Right hindlimb (tissue), 1 donor: ENCODE data around the gene KIAA2012.
"Not testable (repeated sequence)": the region's sequence is repeated elsewhere in the genome, so short reads cannot be mapped to it uniquely, and the experiment has no call there.

Experiments used
- DNase-seq: peaks from one replicate; pipeline ENCODE4 v3.0.0-alpha.2; 2018

The KIAA2012 gene

DNA sequence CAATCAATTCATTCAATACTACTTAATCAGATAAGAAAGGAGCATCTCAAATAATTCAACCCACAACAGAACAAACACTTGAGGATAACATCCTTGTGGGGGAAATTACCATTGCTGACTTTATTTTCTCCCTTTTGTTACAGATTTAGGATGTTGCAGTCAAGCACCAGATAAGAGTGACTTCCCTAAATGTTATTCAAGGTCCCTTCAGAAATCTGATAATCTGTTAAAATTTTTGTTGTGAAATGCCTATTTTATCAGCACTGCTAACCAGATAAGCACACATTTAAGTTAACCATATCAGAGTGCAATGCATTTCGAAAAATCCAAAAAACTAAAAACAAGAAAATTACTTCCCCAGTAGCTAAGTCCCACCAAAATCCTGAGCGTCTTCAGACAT, 131.8 kb downstream of the KIAA2012 start:
- DNase-seq = no peak

DNA sequence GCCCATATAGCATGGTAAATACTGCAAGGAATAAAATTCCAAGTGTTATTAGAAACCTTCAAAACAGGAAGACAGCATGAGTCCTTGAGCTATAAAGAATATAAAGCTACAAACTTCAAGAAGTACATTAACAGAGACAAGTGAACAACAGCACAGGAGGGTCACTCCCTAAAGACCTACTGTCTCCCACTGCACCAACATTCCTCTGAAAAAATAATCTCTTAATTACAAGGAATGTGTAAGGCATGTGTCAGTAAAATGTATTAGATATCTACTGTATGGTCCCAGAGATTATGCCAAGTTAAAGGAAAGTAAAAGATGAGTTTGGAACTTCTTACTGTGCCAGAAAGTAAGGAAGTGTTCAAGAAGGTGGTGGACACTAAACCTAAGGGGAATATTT, 135.5 kb downstream of the KIAA2012 start:
- no peak for DNase-seq

DNA sequence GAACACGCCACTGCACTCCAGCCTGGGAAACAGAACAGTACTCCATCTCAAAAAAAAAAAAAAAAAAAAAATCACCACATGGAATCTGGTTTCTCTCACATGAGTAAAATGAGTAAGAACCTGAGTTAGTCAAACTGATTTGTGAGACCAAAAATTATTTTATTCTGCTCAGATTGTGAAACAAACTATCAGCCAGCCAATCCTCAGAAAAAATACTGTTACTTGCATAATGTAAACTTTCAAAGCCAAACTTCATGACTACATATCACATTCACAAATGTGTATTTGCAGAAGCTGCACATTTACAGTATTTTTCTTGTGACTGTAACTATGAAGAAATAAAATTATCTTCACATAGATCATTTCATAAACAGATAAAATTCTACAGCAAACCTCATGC, 142.1 kb downstream of the KIAA2012 start:
- DNase-seq = no peak

DNA sequence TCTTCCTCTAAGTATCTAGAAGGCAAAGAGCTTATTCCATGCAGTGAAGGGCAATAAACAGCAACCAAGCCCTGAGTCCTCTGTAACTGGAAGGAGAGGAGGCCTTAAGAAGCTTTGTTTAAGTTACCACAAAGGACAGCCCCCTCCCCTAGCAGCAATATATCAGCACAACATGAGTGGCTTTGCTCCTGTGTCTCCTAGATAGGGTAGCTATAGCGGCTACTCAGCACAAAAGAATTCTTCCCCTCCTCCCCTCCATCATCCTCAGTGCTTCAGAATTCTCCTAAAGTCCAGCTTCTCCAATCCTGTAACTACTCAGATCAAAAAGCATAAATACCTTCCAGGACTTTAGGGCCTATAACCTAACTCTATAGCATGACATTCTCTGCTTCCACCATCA, 148.8 kb downstream of the KIAA2012 start:
- no peak for DNase-seq

DNA sequence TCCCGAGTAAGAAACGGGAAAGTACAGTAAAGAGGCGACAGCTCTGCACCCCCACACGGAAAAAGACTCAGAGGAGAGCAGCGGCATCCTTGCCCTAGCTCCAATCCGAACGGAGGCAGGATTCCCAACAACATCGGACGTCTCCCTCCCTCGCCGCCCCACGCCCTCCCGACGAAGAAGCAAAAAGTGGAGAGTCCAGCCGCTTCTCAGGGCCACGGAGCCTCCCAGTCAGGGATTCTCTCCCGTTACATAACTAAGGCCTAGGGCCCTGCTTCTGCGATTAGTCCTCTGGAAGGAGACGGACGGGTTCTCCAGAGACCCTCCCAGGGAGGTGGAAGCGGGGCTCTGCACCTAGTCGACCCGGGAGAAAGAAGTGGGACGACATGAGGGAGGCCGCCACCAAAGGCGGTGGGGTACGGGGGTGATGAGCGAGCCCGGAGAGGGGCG, 164.8 kb downstream of the KIAA2012 start:
- DNase-seq = peak; percentile 50

DNA sequence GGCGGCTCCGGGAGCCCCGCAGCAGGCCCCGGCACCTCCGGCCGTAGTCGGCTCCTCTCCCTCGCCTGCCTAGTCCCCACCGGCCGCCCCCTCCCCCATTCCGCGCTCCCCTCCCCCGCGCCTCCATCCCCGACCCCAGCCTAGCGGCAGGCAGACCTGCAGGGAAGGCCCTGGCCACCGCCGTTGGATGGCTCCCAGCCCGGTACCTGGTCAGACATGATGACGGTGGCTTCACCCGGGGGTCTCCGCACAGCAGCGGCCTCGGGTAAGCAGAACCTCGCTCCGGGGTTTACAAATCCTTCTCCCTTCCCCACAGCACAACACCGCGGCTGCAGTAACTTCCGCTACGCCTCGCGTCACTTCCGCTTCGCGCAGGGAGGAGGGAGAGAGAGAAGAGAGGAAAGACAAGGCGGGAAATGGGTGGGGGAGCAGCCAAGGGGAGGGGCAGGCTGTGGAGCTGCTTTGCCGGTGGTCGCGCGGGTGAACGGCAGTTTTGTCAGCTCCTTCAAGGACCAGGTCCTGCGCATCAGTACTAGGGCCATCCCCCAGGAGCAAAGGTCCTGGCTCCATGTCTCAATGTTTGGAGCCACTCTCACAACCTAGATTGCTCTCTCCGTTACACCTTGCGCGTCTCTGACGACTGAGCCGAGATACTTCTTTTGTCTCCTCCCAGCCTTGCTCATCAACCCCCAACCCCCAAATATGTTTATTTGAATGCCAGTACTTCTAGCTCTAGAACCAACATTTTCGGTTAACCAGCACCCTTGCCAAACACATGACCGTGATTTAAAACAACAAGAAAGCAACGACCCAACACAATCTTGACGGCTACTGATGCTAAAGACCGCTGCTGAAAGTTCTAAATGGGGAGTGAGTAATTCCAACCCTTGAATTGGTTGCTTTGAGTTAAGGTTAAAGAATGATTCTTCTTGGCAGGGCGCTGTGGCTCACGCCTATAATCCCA, 165.5 kb downstream of the KIAA2012 start, which contains the start of gene SUMO1:
Gene SUMO1, minus strand, starts transcription at position 364 of the 964 bp plus-strand sequence. Its CDS starts 146 bp downstream, at position 218.
- DNase-seq = peak; percentile 97

DNA sequence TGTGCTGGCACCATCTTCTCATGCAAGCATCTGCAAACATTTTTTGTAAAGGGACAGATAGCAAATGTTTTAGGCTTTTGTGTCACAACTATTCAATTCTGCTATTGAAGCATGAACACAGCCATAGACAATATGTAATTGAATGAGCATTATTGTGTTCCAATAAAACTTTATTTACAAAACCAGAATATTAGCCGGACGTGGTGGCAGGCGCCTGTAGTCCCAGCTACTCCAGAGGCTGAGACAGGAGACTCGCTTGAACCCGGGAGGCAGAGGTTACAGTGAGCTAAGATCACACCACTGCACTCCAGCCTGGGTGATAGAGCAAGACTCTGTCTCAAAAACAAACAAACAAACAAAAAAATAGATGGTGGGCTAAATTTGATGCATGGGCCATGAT, 174.7 kb downstream of the KIAA2012 start:
- DNase-seq = not testable (repeated sequence)

DNA sequence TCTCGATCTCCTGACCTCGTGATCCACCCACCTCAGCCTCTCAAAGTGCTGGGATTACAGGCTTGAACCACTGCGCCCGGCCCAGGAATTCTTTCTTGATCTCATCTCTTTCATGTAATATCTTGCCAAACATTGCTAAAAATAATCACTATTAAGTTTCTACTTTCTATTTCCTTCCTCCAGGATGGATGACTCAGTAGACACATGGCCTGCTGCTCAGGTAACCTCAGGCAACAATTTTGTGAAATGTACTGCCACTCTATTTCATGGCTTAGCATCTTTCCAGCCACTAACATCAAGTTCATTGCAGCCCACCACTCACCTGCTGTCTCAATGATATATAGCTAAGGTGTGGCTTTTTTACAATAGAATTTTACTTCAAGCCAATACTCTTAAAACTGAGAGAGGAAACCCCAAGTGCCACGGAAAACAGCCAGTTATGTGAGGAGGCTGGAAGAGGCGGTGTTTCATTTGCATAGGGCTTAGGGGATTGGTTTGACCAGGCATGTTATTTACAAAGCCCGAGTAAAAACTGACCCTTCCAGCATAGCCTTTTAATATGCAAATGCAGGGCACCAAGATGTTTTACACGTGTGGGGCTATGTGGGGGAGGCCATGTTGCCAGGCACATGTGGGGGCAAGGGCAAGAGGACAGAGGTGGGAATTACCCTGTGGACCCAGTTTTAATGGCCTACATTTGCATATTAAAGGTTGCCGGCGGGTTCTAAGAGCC, 176.6 kb downstream of the KIAA2012 start:
- no peak for DNase-seq

DNA sequence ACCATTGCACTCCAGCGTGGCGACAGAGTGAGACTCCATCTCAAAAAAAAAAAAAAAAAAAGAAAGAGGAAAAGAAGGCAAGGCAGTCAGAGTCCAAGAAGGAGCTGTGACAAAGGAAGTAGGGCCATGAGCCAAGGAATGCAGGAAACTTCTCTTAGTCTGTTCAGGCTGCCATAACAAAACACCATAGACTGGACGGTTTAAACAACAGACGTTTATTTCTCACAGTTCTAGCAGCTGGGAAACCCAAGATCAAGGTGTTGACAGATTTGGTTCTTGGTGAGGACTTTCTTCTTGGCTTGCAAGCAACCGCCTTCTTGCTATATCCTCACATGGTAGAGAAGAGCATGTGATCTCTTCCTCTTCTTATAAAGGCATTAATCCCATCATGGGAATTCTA, 178.4 kb downstream of the KIAA2012 start:
- DNase-seq = no peak
